ENCODE measurements around the gene ING2.

The ING2 gene

DNA sequence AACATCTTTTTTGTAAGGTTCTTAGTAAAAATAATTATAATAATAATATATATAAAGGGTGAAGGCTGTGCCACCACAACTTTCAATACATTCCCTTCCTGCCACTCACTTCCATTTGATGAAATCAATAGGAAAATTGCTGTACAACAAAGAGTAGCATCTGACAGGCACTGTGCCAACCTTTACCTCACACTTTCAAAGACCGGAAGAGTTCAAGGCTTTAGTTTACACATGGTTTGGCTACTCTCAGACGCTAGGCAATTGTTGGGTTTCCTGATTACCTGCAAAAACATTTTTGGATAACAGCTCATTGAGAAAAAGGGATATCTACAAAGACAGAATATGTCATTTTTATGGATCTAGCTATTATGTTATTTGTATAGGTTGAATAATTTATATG lies 5.5 kb upstream of the ING2 start:
- no peak for DNase-seq (ENCODE audit: low spot score)

DNA sequence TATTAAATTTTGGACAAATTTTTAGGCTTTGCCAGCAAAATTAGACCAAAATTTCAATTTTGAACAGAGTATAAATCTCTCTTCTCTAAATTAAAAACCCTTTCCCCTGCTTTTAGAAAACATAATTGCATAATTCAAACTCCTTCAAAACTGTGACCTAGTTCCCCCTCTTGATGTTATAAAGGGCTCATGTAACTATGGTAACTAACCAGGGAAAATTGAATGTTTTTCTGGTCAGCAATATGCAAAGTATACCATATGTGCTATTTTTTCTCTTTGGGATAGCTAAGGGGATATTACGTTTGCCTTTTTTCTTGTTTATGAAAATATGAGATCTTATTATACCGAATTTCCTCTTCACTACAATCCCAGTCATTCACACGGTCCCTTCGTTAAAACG lies 5.1 kb upstream of the ING2 start:
- no peak for DNase-seq (ENCODE audit: low spot score)

DNA sequence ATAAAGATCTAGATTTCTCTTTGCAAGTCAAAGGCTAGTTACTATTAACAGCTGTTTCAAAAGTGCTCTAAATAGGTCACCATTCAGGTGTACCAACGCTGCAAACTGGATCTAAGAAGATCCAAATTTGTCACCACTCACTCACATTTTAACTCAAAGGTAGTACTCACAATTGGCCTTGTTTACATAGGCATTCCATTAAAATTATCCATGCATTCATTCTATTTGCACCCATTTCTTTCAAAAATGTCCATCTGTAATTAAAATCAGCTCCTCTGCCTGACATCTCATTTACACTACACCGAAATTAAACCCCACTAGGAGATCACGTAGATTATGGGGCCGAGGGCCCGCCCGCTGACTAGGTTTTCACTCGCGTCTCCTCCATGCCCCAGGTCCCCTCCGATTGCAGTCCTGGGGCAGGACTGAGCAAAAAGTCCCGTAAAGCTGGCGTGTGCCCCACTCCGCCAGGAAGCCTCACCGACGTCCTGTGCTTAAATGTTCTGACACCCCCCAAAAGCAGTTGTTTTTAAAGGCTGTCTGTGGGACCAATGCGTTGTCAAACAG lies 1.3 kb upstream of the ING2 start:
- DNase-seq (ENCODE audit: low spot score) = no peak

DNA sequence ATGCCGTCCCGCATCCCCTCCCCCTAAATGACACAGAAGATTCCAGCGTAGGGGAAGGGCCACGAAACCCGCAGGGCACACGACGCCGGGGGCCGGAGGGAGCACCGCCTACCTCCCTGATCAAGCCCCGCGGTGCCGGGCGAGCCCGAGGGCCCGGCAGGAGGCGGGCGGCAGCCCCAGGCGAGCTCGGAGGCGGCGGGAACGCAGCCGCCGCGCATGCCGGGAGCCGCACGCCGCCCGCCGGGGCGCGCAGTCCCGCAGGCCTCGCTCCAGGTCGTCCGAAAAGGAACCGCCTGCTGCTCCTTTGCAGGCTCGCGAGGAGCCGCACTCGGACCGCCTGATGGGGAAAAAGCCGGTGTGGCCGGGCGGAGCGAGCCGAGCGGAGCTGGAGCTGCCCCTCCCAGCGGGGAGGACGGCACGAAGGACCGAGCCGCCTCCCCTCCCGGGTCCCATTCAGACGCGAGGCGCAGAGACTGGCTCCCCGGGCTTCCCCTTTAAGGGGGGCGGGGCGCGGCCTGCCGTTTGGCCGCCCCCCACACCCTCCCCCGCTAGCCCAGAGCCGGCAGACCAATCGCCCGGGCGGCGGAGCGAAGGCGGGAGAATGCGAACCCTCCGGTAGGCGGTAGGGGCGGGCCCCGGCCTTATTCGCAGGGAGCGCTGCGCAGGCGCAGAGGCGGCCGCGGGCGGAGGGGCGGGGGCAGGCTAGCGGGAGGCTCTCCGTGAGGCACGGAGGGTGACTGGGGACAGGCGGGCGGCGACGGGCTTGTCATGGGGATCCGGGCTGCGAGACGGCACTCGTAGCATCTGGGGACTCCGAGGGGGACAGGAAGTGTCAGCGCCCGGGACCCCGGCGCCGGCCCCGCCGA lies 561 bp upstream of the ING2 start:
- peak; percentile 96 for DNase-seq (ENCODE audit: low spot score)

DNA sequence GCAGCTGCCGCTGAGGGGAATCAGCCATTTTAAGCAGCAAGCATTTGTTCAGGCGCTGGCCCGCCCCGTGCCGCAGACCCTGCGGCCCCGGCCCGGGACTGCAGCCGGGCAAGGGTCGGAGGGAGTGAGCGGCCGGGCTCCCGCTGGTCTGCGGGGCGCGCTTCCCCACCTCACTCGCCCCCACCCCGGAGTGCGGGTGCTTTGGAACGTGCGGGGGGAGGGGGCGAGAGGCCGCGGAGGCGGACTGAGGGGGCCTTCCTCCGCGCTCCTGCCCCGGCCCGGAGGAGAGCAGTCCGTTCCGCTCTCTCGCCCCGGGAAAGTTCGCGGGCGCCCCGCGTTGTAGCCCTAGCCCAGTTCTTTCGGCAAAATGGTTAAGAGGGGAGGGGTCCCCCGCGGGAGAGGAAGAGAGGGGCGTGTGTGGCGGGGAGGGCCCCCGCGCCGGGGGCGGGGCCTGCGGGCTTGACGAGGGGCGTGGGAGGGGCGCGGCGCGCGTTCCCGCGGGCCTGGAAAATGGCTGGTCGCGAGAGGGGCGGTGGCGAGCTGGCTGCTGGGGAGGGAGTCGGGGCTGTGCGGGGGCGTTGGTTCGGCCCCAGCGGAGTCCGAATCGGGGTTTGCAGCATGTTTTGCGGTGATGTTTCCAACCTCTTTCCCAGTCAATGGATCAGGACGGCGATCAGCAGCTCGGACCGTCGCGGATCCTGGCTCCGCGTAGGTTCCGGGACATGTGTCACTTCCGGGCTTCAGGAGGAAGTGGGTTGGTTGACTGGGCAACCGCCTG lies 942 bp downstream of the ING2 start:
- peak; percentile 80 for DNase-seq (ENCODE audit: low spot score)

DNA sequence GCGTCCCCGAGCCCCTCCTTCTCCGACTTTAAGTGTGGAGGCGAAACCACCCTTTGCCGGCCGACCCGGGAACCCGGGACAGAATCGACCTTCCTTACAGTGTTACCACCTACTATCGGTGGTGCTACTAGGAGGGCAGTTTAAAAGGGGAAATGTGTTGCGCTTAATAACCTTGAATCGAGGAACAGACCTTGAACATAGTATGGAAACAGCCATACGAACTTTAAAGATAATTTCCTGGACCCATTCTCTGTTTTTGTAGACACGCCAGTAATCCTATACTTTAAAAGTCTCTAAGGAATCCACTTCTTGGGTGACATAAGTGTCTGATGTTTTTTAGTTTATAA lies 1.5 kb downstream of the ING2 start:
- DNase-seq (ENCODE audit: low spot score) = no peak

DNA sequence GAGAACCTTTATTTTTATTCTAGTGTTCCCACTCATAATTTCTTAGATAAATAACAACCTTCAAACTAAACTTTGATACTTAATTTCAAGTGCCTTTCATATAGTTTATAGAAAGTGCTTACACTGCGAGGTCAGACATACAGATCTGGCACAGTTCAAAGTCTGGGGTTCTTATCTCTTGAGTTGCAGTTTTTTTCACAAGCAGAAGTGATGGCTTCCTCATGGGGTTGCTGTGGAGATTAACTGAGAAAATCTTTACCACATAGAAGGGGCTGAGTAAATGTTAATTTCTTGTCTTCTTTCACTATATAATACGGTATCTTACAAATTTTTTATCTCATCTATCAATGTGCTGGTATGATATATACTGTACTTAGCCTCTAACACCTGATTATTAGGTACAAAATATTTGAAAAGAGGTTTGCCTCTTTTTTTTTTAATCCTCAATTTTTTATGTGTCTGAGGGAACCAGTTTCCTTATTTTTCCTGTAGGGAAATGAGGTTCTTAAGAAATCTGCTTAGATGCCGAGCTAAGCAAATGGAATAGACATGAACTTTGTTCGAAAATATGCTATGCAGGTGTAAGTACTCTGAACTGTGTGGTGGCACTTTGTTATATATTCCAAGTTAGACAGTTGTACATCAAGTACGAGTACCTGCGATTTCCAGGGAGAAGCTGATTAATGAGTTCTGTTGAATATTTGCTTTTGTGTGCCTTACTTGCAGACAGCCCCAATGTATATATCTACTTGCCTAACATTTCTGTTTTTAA lies 3.3 kb downstream of the ING2 start:
- peak; percentile 64 for DNase-seq (ENCODE audit: low spot score)

DNA sequence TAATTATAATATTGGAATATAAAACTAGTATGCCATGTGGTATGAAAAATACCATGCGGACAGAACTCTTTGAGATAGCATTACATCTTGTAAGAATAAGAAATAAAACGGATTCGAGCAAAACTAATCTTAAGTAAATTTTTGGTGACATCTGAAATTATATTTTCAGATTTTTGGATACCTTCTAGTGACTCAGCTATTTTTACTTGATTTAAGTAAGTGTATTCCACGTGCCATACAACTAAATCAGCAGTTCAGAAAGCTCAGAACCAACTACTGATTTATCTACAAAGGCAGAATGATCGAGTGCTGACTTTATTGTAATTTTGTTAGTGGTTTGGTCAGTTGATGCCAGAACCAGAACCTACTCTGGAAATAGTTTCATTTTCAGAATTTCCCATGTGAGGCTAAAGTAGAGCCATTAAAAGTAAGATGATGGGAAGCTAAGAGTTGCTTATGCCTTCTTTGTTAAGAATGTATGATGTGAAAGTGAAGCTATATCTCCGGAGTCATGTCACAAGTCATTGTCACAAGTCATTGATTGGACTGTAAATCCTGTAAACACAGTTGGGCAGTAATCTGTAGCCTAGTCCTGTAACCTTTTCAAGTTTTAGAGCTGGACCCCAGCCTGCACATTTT lies 4.0 kb downstream of the ING2 start:
- DNase-seq (ENCODE audit: low spot score) = no peak

DNA sequence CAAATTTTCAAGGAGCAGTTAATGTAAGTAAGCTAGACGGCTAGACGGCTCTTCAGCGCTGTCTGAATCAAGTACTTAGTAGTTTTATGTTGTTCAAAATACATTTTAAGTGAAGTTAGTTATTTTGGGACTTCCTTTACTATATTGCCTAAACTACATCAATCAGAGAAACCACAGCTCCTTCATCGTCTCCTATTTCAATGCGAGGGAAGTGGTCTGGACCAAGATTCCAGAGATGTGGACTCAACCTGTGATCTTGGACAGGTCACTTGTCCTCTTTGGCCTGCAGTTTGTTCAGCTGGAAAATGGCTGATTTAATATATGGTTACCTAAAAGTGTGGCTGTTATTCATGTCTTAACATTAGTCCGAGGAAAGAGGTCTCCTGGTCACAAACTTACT lies 10.6 kb downstream of the ING2 start:
- no peak for DNase-seq (ENCODE audit: low spot score)

DNA sequence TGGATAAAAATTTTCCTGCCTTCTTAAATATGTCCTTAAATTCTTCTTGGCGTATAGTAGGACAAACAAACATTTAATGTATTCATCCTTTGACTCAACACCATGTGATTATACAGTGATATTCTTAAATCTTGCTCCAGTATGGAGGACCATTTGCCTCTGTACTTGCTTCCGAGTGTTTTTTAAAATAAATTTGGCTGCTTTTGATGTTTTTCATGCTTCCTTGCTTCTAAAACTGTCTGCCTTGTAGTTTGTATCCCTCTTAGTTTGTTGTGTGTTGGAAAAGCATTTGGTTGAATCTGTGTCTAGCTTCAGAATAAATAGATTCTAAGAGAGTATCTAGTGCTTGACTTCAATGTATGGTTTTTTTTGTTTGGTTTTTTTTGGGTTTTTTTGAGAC lies 12.3 kb downstream of the ING2 start:
- DNase-seq (ENCODE audit: low spot score) = no peak

DNA sequence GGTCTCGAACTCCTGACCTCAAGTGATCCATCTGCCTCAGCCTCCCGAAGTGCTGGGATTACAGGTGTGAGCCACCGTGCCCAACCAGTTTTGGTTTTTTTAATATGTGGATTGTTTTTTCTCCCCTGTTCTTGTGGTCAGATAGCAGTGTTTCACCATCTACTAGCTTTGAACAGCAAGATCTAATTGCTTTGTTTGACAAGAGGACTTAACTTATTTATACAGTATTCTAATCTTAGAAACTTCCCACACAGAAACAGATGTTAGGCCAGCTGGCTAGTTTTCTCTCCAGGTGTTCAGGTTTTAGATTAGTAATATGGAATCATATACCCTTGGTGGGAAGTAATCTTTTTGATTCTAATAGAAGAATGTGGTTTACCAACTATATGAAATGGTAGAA lies 12.9 kb downstream of the ING2 start:
- DNase-seq (ENCODE audit: low spot score) = no peak

DNA sequence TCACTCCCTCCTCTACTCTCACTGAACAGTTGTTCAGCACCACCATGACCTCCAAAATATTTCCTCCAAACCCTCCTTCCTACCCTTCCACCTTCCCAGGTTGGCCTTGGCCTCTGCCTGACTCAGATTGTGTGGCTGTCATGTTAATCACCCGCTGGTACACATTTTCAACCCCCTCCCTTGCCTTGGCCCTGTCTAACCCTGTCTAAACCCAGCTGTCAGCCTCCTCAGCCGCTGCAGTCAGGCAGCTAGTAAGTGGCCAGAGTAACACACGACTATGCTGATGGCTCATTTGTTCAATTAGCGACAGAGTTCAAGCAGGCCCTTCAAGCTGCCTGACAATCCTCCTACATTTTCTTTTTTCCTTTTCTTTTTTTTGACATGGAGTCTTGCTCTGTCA lies 18.0 kb downstream of the ING2 start:
- DNase-seq (ENCODE audit: low spot score) = no peak

DNA sequence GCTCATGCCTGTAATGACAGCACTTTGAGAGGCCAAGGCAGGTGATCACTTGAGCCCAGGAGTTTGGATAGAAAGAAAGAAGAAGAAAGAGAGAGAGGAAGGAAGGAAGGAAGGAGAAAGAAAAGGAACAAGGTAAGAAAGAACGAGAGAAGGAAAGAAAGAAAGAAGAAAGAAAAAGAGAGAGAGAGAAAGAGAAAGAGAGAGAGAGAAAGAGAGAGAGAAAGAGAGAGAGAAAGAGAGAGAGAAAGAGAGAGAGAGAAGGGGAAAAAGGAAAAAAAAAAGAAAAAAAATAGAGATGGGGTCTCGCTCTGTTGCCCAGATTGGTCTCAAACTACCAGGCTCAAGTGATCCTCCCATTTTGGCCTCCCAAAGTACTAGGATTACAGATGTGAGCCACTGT lies 22.5 kb downstream of the ING2 start:
- DNase-seq (ENCODE audit: low spot score) = no peak

DNA sequence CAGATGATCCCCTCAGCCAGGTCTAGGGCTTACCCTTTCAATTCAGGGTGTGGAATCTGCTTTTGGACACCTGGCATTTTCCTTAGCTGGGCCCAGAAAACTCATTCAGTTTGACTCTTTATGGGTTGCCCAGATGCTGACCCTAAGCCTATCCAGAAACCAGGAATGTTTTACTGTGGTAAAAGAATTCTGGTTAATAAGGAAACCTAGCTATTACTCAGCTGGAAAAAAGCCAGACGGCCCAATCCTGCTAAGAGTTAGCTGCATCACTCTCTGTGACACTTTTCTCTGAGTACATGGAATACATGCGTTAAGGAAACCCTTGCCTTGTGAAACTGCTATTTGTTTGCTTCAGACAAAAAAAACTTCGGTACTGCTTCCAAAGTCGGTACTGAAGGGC lies 28.0 kb downstream of the ING2 start:
- DNase-seq (ENCODE audit: low spot score) = no peak

DNA sequence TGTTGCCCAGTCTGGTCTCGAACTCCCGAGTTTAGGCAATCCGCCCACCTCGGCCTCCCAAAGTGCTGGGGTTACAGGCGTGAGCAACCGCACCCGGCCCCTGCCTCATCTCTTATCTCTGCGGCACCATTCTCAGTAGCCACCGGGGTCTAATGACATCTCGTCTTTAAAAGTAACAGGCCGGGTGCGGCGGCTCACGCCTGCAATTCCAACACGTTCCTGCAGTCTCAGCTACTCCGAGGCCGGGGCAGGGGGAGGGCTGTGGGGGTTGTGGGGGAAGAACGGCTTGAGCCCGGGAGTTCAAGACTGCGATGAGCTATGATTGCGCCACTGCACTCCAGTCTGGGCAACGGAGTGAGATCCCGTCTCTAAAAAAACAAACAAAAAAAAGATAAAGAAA lies 28.8 kb downstream of the ING2 start:
- no peak for DNase-seq (ENCODE audit: low spot score)

DNA sequence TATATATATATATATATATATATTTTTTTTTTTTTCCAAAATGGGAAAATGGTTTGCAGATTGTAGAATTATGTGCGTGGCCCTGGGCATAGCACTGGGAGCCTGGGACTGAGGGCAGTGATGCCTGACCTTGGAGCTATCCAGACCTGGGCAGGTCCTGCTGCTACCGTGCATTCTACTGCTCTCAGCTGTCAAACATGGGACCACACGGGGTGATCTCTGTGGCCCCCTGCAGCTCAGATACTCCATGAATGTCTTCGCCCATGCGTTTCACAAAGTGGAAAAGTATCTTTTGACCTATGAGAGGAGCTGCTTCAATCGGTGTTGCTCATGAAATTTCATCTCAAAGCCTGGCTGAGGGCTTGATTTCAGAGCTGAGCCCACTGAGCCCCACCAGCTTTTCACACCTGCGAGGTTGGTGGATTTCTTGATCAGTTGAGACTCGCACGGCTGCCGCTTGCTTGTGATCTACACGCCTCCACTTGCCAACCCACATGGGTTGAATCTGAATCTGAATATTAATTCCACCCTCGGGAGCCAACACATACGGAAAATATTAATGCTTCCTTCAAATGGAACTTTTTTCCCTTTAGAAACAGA lies 35.7 kb downstream of the ING2 start:
- no peak for DNase-seq (ENCODE audit: low spot score)

DNA sequence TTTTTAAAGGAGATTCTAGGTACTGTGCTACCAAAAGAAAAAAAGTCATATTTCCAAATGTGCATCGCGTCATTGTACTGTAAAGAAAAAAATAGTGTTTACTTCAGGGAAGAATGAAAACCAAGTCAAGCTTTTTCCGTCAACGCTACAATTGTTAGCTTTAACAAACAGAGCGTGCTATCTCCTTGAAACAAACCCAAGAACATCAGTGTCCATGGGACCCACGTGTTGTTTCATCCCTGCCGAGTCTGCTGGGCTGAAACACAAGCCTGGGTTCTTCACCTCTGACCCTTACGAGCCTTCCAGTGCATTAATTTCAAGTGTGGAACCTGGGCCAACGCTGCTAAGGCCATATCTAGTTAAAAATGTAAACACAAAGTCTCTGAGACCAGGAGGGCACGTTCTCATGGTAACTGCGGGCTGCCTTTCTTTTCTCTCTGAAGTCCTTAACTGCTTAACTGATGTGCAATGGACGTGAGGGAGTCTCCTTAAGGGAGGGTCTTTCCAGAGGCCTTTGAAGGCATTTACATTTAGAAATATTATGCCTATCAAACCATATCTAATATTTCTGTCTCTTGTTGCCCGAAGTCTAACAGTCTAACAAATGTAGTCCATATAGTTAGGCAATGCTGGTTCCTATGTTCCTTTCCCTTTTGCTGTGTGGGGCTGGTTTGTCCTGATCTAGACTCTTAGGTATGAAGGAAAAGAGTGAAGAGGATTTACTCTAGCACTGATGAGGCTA lies 36.3 kb downstream of the ING2 start:
- no peak for DNase-seq (ENCODE audit: low spot score)

DNA sequence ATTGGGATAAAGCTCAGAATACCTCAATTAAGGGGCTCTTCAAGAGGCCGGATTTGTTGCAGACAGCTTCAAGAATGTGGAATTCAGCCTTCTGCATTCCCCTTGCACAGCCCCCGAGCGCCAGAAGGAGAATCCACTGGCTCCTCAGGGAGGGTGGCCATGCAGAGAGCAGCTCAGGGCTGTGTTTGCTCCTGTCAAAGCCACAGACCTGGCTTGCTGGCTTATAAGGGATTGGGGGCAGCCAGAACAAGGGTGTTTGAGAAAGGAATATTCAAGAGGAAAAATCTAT lies 36.8 kb downstream of the ING2 start:
- DNase-seq (ENCODE audit: low spot score) = no peak

DNA sequence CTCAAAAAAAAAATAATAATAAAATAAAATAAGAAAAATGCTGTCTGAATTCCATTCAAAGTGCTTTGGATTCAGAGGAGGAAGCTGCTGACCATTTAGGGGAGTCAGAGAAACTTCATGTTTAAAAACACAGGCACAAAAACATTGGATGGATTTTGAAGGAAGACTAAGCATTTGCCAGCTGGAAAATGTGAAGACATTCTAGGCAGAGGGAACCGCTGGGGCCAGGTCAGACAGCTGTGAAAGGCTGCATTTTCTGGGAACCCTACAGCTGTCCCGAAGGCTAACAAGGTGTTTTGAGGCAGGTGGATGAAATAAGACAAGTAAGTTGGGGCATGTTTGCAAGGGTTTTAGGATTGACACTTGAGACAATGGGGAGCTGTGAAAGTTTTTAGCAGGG lies 38.6 kb downstream of the ING2 start:
- DNase-seq (ENCODE audit: low spot score) = no peak

DNA sequence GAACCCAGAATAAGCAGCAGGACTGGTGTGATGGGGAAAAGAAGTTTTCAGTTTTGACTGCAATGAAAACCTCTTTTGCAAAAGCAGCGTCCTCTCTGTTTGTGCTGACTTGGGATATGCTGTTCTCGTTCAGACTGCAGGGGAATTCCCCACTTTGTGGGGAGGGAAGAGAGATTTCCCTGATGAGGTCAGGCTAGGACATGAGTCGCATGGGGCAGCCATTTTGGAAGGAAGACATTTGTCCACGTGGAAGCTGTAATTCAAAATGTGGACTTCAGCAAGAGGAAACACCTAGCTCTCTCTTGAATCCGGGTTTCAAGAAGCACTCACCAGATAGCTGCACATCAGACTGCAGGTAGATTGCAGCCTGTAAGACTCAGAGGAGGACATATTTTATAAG lies 39.3 kb downstream of the ING2 start:
- DNase-seq (ENCODE audit: low spot score) = no peak

DNA sequence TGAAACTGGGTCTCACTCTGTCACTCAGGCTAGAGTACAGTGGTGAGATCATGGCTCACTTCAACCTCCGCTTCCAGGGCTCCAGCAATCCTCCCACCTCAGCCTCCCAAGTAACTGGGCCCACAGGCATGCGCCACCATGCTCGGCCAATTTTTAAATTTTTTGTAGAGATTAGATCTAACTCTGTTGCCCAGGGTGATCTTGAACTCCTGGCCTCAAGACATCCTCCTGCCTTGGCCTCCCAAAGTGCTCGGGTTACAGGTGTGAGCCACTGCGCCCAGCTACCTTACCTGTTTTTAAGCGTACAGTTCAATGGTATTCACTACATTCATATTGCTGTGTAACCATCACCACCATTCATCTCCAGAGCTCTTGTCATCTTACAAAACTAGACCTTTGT lies 41.5 kb downstream of the ING2 start:
- DNase-seq (ENCODE audit: low spot score) = no peak
